GM13976 (cell line): ENCODE results near the gene CTIF.

Experiments used
- DNase-seq: peaks from one replicate; pipeline ENCODE4 v3.0.0; 2012; ENCODE audit warnings: low spot score
- CTCF ChIP-seq: IDR thresholded peaks from 2 replicates; pipeline ENCODE4 v1.5.1; 2012; ENCODE audit warnings: borderline replicate concordance, mild to moderate bottlenecking; ENCODE audit not compliant: insufficient read depth; ENCODE audit errors: extremely low read depth, missing control alignments, control extremely low read depth
- in situ Hi-C: fragments of 300-500 bp; cut with MboI; formaldehyde crosslinking; loops from one replicate; pipeline ENCODE4 v1.12.0; 2022; ENCODE audit warnings: low sequenced_read_pairs, mixed read lengths, inconsistent platforms; ENCODE audit not compliant: unreplicated experiment

The CTIF gene

GRCh38 chr18:48803951-48804855 lies 265.4 kb downstream of the CTIF start:
- in situ Hi-C loops = no loop called here

GRCh38 chr18:48804856-48805610 lies 266.2 kb downstream of the CTIF start:
- no peak for DNase-seq
- in situ Hi-C loops = no loop called here
- TF ChIP-seq CTCF = no peak

More at GRCh38 chr18:48803951-48804855, 265.4 kb downstream of the CTIF start:
- DNase-seq = no peak
- TF ChIP-seq CTCF = no peak

GRCh38 chr18:48805826-48806535 lies 267.1 kb downstream of the CTIF start:
- TF ChIP-seq CTCF = no peak
- no peak for DNase-seq
- in situ Hi-C loops = no loop called here

- in situ Hi-C loops = no loop called here
- no peak for DNase-seq
- TF ChIP-seq CTCF = no peak
Observed at GRCh38 chr18:48806551-48807261, 267.9 kb downstream of the CTIF start.

- in situ Hi-C loops = no loop called here
- no peak for DNase-seq
- TF ChIP-seq CTCF = no peak
Observed at GRCh38 chr18:48808476-48808875, 269.6 kb downstream of the CTIF start.

- no peak for TF ChIP-seq CTCF
- in situ Hi-C loops = no loop called here
- no peak for DNase-seq
Observed at GRCh38 chr18:48809365-48809764, 270.5 kb downstream of the CTIF start.
